CD8-positive, alpha-beta memory T cell (primary cell): ENCODE results near the gene SAFB. TPM values are rescaled to one million over a fixed set of nuclear protein-coding genes. Genes with fewer than 3 reads are reported as not detected.

Source experiments
- CTCF ChIA-PET: fragments of 350-600 bp; sonication (Branson Sonifier 250); formaldehyde crosslinking; loops from one replicate; lab custom pipeline; 2021; ENCODE audit warnings: antibody characterized with exemption; lab: Charles Lee
- POLR2A ChIA-PET: fragments of 350-600 bp; sonication (Branson Sonifier 250); formaldehyde crosslinking; loops from one replicate; lab custom pipeline; 2021; ENCODE audit warnings: antibody characterized with exemption; lab: Charles Lee
- DNase-seq, 5 donors: peaks; one replicate each; pipeline versions ENCODE4 v3.0.0 to v3.0.0-alpha.2; 2020 to 2022; ENCODE audit warnings: mixed read lengths in 1 of 5
- H3K27ac ChIP-seq: one replicate; pipeline ENCODE4 v1.7.0; 2013; ENCODE audit warnings: low read depth, mild to moderate bottlenecking, low read length, moderate library complexity
- H3K27me3 ChIP-seq: 2 replicates; pipeline ENCODE4 v1.7.0; 2013; ENCODE audit warnings: low read length, mild to moderate bottlenecking; ENCODE audit not compliant: insufficient read depth, poor library complexity, severe bottlenecking
- H3K36me3 ChIP-seq: 2 replicates; pipeline ENCODE4 v1.7.0; 2013; ENCODE audit warnings: mild to moderate bottlenecking, low read length, moderate library complexity; ENCODE audit not compliant: insufficient read depth
- H3K4me1 ChIP-seq: 2 replicates; pipeline ENCODE4 v1.7.0; 2013; ENCODE audit warnings: mild to moderate bottlenecking, low read length, moderate library complexity; ENCODE audit not compliant: insufficient read depth
- H3K4me3 ChIP-seq: 2 replicates; pipeline ENCODE4 v1.7.0; 2013; ENCODE audit warnings: mild to moderate bottlenecking, low read length
- H3K9me3 ChIP-seq: 2 replicates; pipeline ENCODE4 v1.7.0; 2013; ENCODE audit warnings: mild to moderate bottlenecking, low read length
- H3K27ac Mint-ChIP-seq, 8 donors: one replicate each; pipeline ENCODE4 v1.8.0; 2020 to 2021; ENCODE audit warnings: mixed read lengths in 8 of 8, mild to moderate bottlenecking in 6 of 8, inconsistent platforms in 3 of 8, moderate library complexity in 3 of 8
- H3K27me3 Mint-ChIP-seq, 2 donors: one replicate each; pipeline ENCODE4 v1.8.0; 2020 to 2021; ENCODE audit warnings: mixed read lengths in 2 of 2, mild to moderate bottlenecking in 1 of 2, moderate library complexity in 1 of 2
- H3K36me3 Mint-ChIP-seq, 3 donors: one replicate each; pipeline ENCODE4 v1.8.0; 2020 to 2021; ENCODE audit warnings: mixed read lengths in 3 of 3, inconsistent platforms in 1 of 3, mild to moderate bottlenecking in 1 of 3
- H3K4me1 Mint-ChIP-seq, 3 donors: one replicate each; pipeline ENCODE4 v1.8.0; 2020 to 2021; ENCODE audit warnings: mixed read lengths in 3 of 3, inconsistent platforms in 1 of 3, mild to moderate bottlenecking in 1 of 3
- H3K4me3 Mint-ChIP-seq, 7 donors: one replicate each; pipeline ENCODE4 v1.8.0; 2020 to 2021; ENCODE audit warnings: mixed read lengths in 7 of 7, mild to moderate bottlenecking in 6 of 7, moderate library complexity in 4 of 7, inconsistent platforms in 2 of 7
- H3K9me3 Mint-ChIP-seq, 5 donors: one replicate each; pipeline ENCODE4 v1.8.0; 2020 to 2022; ENCODE audit warnings: mixed read lengths in 5 of 5, mild to moderate bottlenecking in 3 of 5, moderate library complexity in 2 of 5, inconsistent platforms in 1 of 5
- polyA plus RNA-seq: library from polyadenylated mRNA; unstranded; fragments of 300-500 nt; fragmentation: Illumina TruSeq; gene quantifications from one replicate; pipeline ENCODE4 v1.2.3, GENCODE V29; 2021
- total RNA-seq, 2 experiments: library from RNA; stranded (reverse); gene quantifications; one replicate each; pipeline ENCODE4 v1.2.3, GENCODE V29; 2021

The SAFB gene
- total and polyA plus RNA-seq, 3 experiments from 2014 or later: 103 to 132 (median 124) TPM

- no peak for DNase-seq
- Histone ChIP-seq H3K27me3 (no peaks in the 10 kb centered on the region), H3K9me3 (no peaks in the 10 kb centered on the region), H3K4me3 (no peak overlapping the region), H3K27ac (no peak overlapping the region), H3K36me3 (peaks cover 72% of the 10 kb centered on the region), H3K4me1 (peaks cover 9% of the 10 kb centered on the region)
- H3K4me3 Mint-ChIP-seq: no peak overlapping the region
- POLR2A ChIA-PET: no interaction called here
- peaks cover 0 to 4% of the 10 kb centered on the region in 2 donors for H3K27me3 Mint-ChIP-seq
- peak overlapping the region in 3 of 8 donors; percentile 26 to 65 (median 64) for H3K27ac Mint-ChIP-seq
- CTCF ChIA-PET: no interaction called here
- peaks cover 25 to 34% (median 29%) of the 10 kb centered on the region in 3 donors for H3K4me1 Mint-ChIP-seq
- no peaks in the 10 kb centered on the region for H3K9me3 Mint-ChIP-seq
- H3K36me3 Mint-ChIP-seq: peaks cover 26 to 89% (median 42%) of the 10 kb centered on the region in 3 donors
Measured at GRCh38 chr19:5612891-5613865, 9.7 kb upstream of the SAFB start.

GRCh38 chr19:5615756-5616327 is 7.0 kb upstream of the SAFB start:
- Histone ChIP-seq H3K4me3 (no peak overlapping the region), H3K36me3 (peaks cover 78% of the 10 kb centered on the region), H3K4me1 (peaks cover 35% of the 10 kb centered on the region), H3K27me3 (no peaks in the 10 kb centered on the region), H3K27ac (no peak overlapping the region), H3K9me3 (no peaks in the 10 kb centered on the region)
- CTCF ChIA-PET: interaction anchor here (1.0 to 1.6 kb wide), 2 partner anchors 74 to 806 kb away, joined by 3 to 4 read pairs; partner anchors contain the start of gene RPL36
- Mint-ChIP-seq H3K9me3 (no peaks in the 10 kb centered on the region), H3K4me1 (peaks cover 42 to 53% (median 46%) of the 10 kb centered on the region in 3 donors), H3K27ac (no peak overlapping the region), H3K27me3 (peaks cover 0 to 4% of the 10 kb centered on the region in 2 donors), H3K36me3 (peaks cover 19 to 87% (median 43%) of the 10 kb centered on the region in 3 donors), H3K4me3 (no peak overlapping the region)
- no peak for DNase-seq
- POLR2A ChIA-PET: no interaction called here

- ChIA-PET POLR2A (no interaction called here), CTCF (no interaction called here)
- no peak for DNase-seq
- no peaks in the 10 kb centered on the region for H3K9me3 ChIP-seq
- Mint-ChIP-seq H3K4me3 (peak overlapping the region in 1 of 7 donors; percentile 11), H3K27ac (peak overlapping the region in 1 of 8 donors; percentile 36), H3K4me1 (peaks cover 51 to 63% (median 55%) of the 10 kb centered on the region in 3 donors), H3K9me3 (no peaks in the 10 kb centered on the region), H3K36me3 (peaks cover 19 to 93% (median 43%) of the 10 kb centered on the region in 3 donors), H3K27me3 (peaks cover 0 to 4% of the 10 kb centered on the region in 2 donors)
- H3K4me1 ChIP-seq: peaks cover 44% of the 10 kb centered on the region
- H3K36me3 ChIP-seq: peaks cover 75% of the 10 kb centered on the region
- no peak overlapping the region for H3K27ac ChIP-seq
- H3K4me3 ChIP-seq: no peak overlapping the region
- no peaks in the 10 kb centered on the region for H3K27me3 ChIP-seq
Measured at GRCh38 chr19:5617080-5617479, 5.8 kb upstream of the SAFB start.

- peak overlapping the region in 2 of 8 donors; percentile 56 to 61 for H3K27ac Mint-ChIP-seq
- peaks cover 60% of the 10 kb centered on the region for H3K36me3 ChIP-seq
Measured at GRCh38 chr19:5618591-5618990, 4.3 kb upstream of the SAFB start.

GRCh38 chr19:5619946-5620345 is 2.9 kb upstream of the SAFB start:
- ChIA-PET POLR2A (interaction anchor here (1.0 kb wide), 1 partner anchor 68 kb away, joined by 4 read pairs; no protein-coding TSS in a partner anchor), CTCF (no interaction called here)
- peaks cover 62 to 71% (median 70%) of the 10 kb centered on the region in 3 donors for H3K4me1 Mint-ChIP-seq
- DNase-seq: no peak
- H3K27ac ChIP-seq: no peak overlapping the region
- H3K27me3 ChIP-seq: no peaks in the 10 kb centered on the region
- peaks cover 0 to 1% (median 0%) of the 10 kb centered on the region in 5 donors for H3K9me3 Mint-ChIP-seq
- peak overlapping the region; percentile 75 to 100 (median 100) for H3K4me3 Mint-ChIP-seq
- peaks cover 0 to 7% of the 10 kb centered on the region in 2 donors for H3K27me3 Mint-ChIP-seq
- H3K4me3 ChIP-seq: no peak overlapping the region
- H3K27ac Mint-ChIP-seq: peak overlapping the region; percentile 12 to 99 (median 68)
- peaks cover 0 to 87% (median 22%) of the 10 kb centered on the region in 3 donors for H3K36me3 Mint-ChIP-seq
- H3K36me3 ChIP-seq: peaks cover 47% of the 10 kb centered on the region
- H3K4me1 ChIP-seq: peaks cover 53% of the 10 kb centered on the region
- H3K9me3 ChIP-seq: no peaks in the 10 kb centered on the region

More at GRCh38 chr19:5618591-5618990, 4.3 kb upstream of the SAFB start:
- Mint-ChIP-seq H3K27me3 (peaks cover 0 to 7% of the 10 kb centered on the region in 2 donors), H3K4me3 (peak overlapping the region in 5 of 7 donors; percentile 3 to 75 (median 40)), H3K36me3 (peaks cover 7 to 88% (median 31%) of the 10 kb centered on the region in 3 donors), H3K4me1 (peaks cover 52 to 57% (median 57%) of the 10 kb centered on the region in 3 donors), H3K9me3 (peaks cover 0 to 1% (median 0%) of the 10 kb centered on the region in 5 donors)
- Histone ChIP-seq H3K4me3 (no peak overlapping the region), H3K27ac (no peak overlapping the region), H3K9me3 (no peaks in the 10 kb centered on the region), H3K27me3 (no peaks in the 10 kb centered on the region), H3K4me1 (peaks cover 44% of the 10 kb centered on the region)
- POLR2A ChIA-PET: no interaction called here
- CTCF ChIA-PET: interaction anchor here (1.2 kb wide), 1 partner anchor 16 kb away, joined by 3 read pairs; no protein-coding TSS in a partner anchor
- no peak for DNase-seq

GRCh38 chr19:5621311-5621944 is 1.5 kb upstream of the SAFB start:
- Mint-ChIP-seq H3K27me3 (peaks cover 0 to 6% of the 10 kb centered on the region in 2 donors), H3K4me3 (peak overlapping the region; percentile 98 to 100 (median 100)), H3K9me3 (peaks cover 0 to 1% (median 0%) of the 10 kb centered on the region in 5 donors), H3K4me1 (peaks cover 71 to 82% (median 78%) of the 10 kb centered on the region in 3 donors), H3K27ac (peak overlapping the region; percentile 84 to 100 (median 94)), H3K36me3 (peaks cover 8 to 87% (median 21%) of the 10 kb centered on the region in 3 donors)
- peaks cover 48% of the 10 kb centered on the region for H3K36me3 ChIP-seq
- H3K27me3 ChIP-seq: no peaks in the 10 kb centered on the region
- no peak for DNase-seq
- H3K9me3 ChIP-seq: no peaks in the 10 kb centered on the region
- peak overlapping the region; percentile 84 for H3K27ac ChIP-seq
- peak overlapping the region; percentile 90 for H3K4me3 ChIP-seq
- CTCF ChIA-PET: interaction anchor here (1.9 to 2.7 kb wide), 2 partner anchors 42 to 67 kb away, joined by 4 to 35 read pairs; partner anchors contain the start of gene RPL36
- H3K4me1 ChIP-seq: peaks cover 67% of the 10 kb centered on the region
- POLR2A ChIA-PET: interaction anchor here (0.7 to 2.6 kb wide), 4 partner anchors 65 to 99 kb away, joined by 3 to 25 read pairs (median 15); partner anchors contain the start of genes CATSPERD, LONP1 and RPL36

GRCh38 chr19:5621945-5622464 is 878 bp upstream of the SAFB start:
- peak in 3 of 5 donors; percentile 10 to 56 (median 18) for DNase-seq
- H3K9me3 Mint-ChIP-seq: peaks cover 0 to 1% (median 0%) of the 10 kb centered on the region in 5 donors
- H3K36me3 ChIP-seq: peaks cover 53% of the 10 kb centered on the region
- peaks cover 73% of the 10 kb centered on the region for H3K4me1 ChIP-seq
- peak overlapping the region; percentile 90 for H3K4me3 ChIP-seq
- H3K9me3 ChIP-seq: no peaks in the 10 kb centered on the region
- peak overlapping the region; percentile 84 to 100 (median 94) for H3K27ac Mint-ChIP-seq
- CTCF ChIA-PET: interaction anchor here (0.6 to 2.7 kb wide), 4 partner anchors 43 to 221 kb away, joined by 3 to 35 read pairs (median 4); partner anchors contain the start of gene RPL36
- H3K4me1 Mint-ChIP-seq: peaks cover 74 to 85% (median 81%) of the 10 kb centered on the region in 3 donors
- no peaks in the 10 kb centered on the region for H3K27me3 ChIP-seq
- peaks cover 8 to 89% (median 21%) of the 10 kb centered on the region in 3 donors for H3K36me3 Mint-ChIP-seq
- peak overlapping the region; percentile 84 for H3K27ac ChIP-seq
- H3K4me3 Mint-ChIP-seq: peak overlapping the region; percentile 98 to 100 (median 100)
- peaks cover 0 to 6% of the 10 kb centered on the region in 2 donors for H3K27me3 Mint-ChIP-seq
- POLR2A ChIA-PET: interaction anchor here (0.5 to 2.6 kb wide), 11 partner anchors 12 to 169 kb away, joined by 3 to 25 read pairs (median 4); partner anchors contain the start of genes CATSPERD, DUS3L, LONP1 and RPL36
